HG02970 (cell line): ENCODE results near the gene DPCD.
"Not testable (repeated sequence)": the region's sequence is repeated elsewhere in the genome, so short reads cannot be mapped to it uniquely, and the experiment has no call there.

Source experiments
- ATAC-seq: cut with Tn5 transposase; IDR thresholded peaks from one replicate; pipeline ENCODE4 v1.9.1; 2021; ENCODE audit warnings: mild to moderate bottlenecking, moderate library complexity, moderate number of reproducible peaks; ENCODE audit not compliant: unreplicated experiment, low FRiP score

The DPCD gene

GRCh38 chr10:101616415-101617101 lies 28.4 kb downstream of the DPCD start:
- no peak for ATAC-seq

GRCh38 chr10:101617102-101617823 lies 29.1 kb downstream of the DPCD start:
- ATAC-seq = no peak

GRCh38 chr10:101617824-101618568 lies 29.9 kb downstream of the DPCD start:
- no peak for ATAC-seq

GRCh38 chr10:101618871-101619270 lies 30.8 kb downstream of the DPCD start:
- ATAC-seq = no peak

GRCh38 chr10:101619983-101620382 lies 31.9 kb downstream of the DPCD start:
- ATAC-seq = no peak

GRCh38 chr10:101623528-101623927 lies 35.4 kb downstream of the DPCD start:
- no peak for ATAC-seq

GRCh38 chr10:101624526-101625102 lies 36.5 kb downstream of the DPCD start:
- no peak for ATAC-seq

GRCh38 chr10:101625821-101626412 lies 37.8 kb downstream of the DPCD start:
- no peak for ATAC-seq

GRCh38 chr10:101629837-101630632 lies 41.9 kb downstream of the DPCD start:
- no peak for ATAC-seq

- no peak for ATAC-seq
These were observed 42.5 kb downstream of the DPCD start for GRCh38 chr10:101630633-101630920.

GRCh38 chr10:101631821-101632475 lies 43.8 kb downstream of the DPCD start:
- no peak for ATAC-seq

- not testable (repeated sequence) for ATAC-seq
These were observed 45.4 kb downstream of the DPCD start for GRCh38 chr10:101633510-101633909.

- no peak for ATAC-seq
These were observed 51.2 kb downstream of the DPCD start for GRCh38 chr10:101639141-101639900.

- ATAC-seq = no peak
These were observed 55.4 kb downstream of the DPCD start for GRCh38 chr10:101643546-101643945.

- no peak for ATAC-seq
These were observed 55.9 kb downstream of the DPCD start for GRCh38 chr10:101644002-101644401.

- ATAC-seq = no peak
These were observed 57.5 kb downstream of the DPCD start for GRCh38 chr10:101645659-101646058.

GRCh38 chr10:101646364-101646763 lies 58.2 kb downstream of the DPCD start:
- ATAC-seq = no peak

- ATAC-seq = no peak
These were observed 59.1 kb downstream of the DPCD start for GRCh38 chr10:101647255-101647654.
